Retinal pigment epithelial cell (primary cell): ENCODE measurements around the gene TCEANC2.

Source experiments
- DNase-seq: peaks from one replicate; pipeline ENCODE4 v3.0.0-alpha.2; 2010; ENCODE audit warnings: low read depth
- H3K4me3 ChIP-seq: 2 replicates; pipeline ENCODE4 v1.5.1; 2011; ENCODE audit warnings: mild to moderate bottlenecking, low read length, control low read depth, moderate library complexity
- CTCF ChIP-seq: conservative IDR thresholded peaks from 2 replicates; pipeline ENCODE4 v1.5.1; 2011; ENCODE audit warnings: low read depth, low read length, control low read depth, inconsistent platforms

Gene TCEANC2

GRCh38 chr1:54135436-54136120 is 82.2 kb downstream of the TCEANC2 start:
- no peak overlapping the region for H3K4me3 ChIP-seq
- TF ChIP-seq CTCF = no peak
- DNase-seq = no peak

GRCh38 chr1:54136269-54136896 is 83.0 kb downstream of the TCEANC2 start:
- no peak for TF ChIP-seq CTCF
- DNase-seq = no peak
- no peak overlapping the region for H3K4me3 ChIP-seq

GRCh38 chr1:54136963-54137533 is 83.6 kb downstream of the TCEANC2 start:
- no peak overlapping the region for H3K4me3 ChIP-seq
- DNase-seq = no peak
- no peak for TF ChIP-seq CTCF

GRCh38 chr1:54137534-54138061 is 84.2 kb downstream of the TCEANC2 start:
- TF ChIP-seq CTCF = no peak
- H3K4me3 ChIP-seq = no peak overlapping the region

GRCh38 chr1:54138994-54139393 is 85.6 kb downstream of the TCEANC2 start:
- no peak for DNase-seq
- no peak for TF ChIP-seq CTCF
- H3K4me3 ChIP-seq = no peak overlapping the region

More at GRCh38 chr1:54137534-54138061, 84.2 kb downstream of the TCEANC2 start:
- DNase-seq = no peak

GRCh38 chr1:54139711-54140110 is 86.3 kb downstream of the TCEANC2 start:
- TF ChIP-seq CTCF = no peak
- no peak overlapping the region for H3K4me3 ChIP-seq
- no peak for DNase-seq
